H1 (cell line): Measurements from ENCODE around the gene SHLD2. TPM values are rescaled to one million over a fixed set of nuclear protein-coding genes. Genes with fewer than 3 reads are reported as not detected.

Source experiments
- CTCF ChIA-PET: fragments of 300-600 bp; sonication (Branson Sonifier 250); formaldehyde crosslinking; loops from one replicate; lab custom pipeline; 2021; ENCODE audit not compliant: partially characterized antibody; lab: Charles Lee
- POLR2A ChIA-PET: fragments of 300-600 bp; sonication (Branson Sonifier 250); formaldehyde crosslinking; loops from one replicate; lab custom pipeline; 2021; ENCODE audit warnings: inconsistent platforms; ENCODE audit not compliant: partially characterized antibody; lab: Charles Lee
- DNase-seq, 2 experiments: peaks; one replicate each; pipeline versions ENCODE4 v3.0.0 to v3.0.0-alpha.2; 2010 to 2022; ENCODE audit warnings: low spot score in 2 of 2, low read depth in 1 of 2, mixed read lengths in 1 of 2
- FAIRE-seq: peaks from 2 replicates; lab custom pipeline; 2011; peaks lifted over from hg19 to GRCh38; lab: Jason Lieb, UNC
- H2AFZ ChIP-seq: 2 replicates; pipeline ENCODE4 v1.8.1; 2012; ENCODE audit warnings: low read length, inconsistent platforms
- H2AK5ac ChIP-seq: 2 replicates; pipeline ENCODE4 v1.6.1; 2013; ENCODE audit warnings: low read depth, low read length
- H2BK120ac ChIP-seq: replicated peaks from 2 replicates; pipeline ENCODE3; 2013; ENCODE audit warnings: low read depth, low read length, inconsistent platforms
- H2BK12ac ChIP-seq: 2 replicates; pipeline ENCODE4 v1.6.1; 2013; ENCODE audit warnings: low read depth, low read length
- H2BK15ac ChIP-seq: 2 replicates; pipeline ENCODE4 v1.6.1; 2013; ENCODE audit warnings: low read length
- H2BK20ac ChIP-seq: 2 replicates; pipeline ENCODE4 v1.6.1; 2013; ENCODE audit warnings: low read length
- H2BK5ac ChIP-seq: 2 replicates; pipeline ENCODE4 v1.6.1; 2013; ENCODE audit warnings: low read depth, low read length
- H3K14ac ChIP-seq: 2 replicates; pipeline ENCODE4 v1.6.1; 2013; ENCODE audit warnings: inconsistent platforms; ENCODE audit not compliant: insufficient read length
- H3K18ac ChIP-seq: 2 replicates; pipeline ENCODE4 v1.6.1; 2013; ENCODE audit warnings: low read length; ENCODE audit errors: extremely low read depth
- H3K23ac ChIP-seq: 2 replicates; pipeline ENCODE4 v1.6.1; 2013; ENCODE audit warnings: inconsistent platforms; ENCODE audit not compliant: insufficient read length
- H3K23me2 ChIP-seq: 2 replicates; pipeline ENCODE4 v1.6.1; 2013; ENCODE audit warnings: low read depth, low read length
- H3K27ac ChIP-seq: 2 replicates; pipeline ENCODE4 v1.6.1; 2011; ENCODE audit warnings: low read depth, low read length, inconsistent platforms
- H3K27me3 ChIP-seq, 4 experiments: replicated peaks in 1 of 4; 1 replicate in 1 of 4; 2 replicates in 3 of 4; pipeline versions ENCODE4 v1.6.1 to v1.8.1; 2011 to 2013; ENCODE audit warnings: low read length in 3 of 4, mild to moderate bottlenecking in 3 of 4, inconsistent platforms in 2 of 4, mixed read lengths in 2 of 4, moderate library complexity in 1 of 4; ENCODE audit not compliant: control insufficient read depth in 3 of 4, insufficient read depth in 3 of 4; ENCODE audit errors: extremely low read depth in 1 of 4
- H3K36me3 ChIP-seq, 4 experiments: 2 replicates each; pipeline versions ENCODE4 v1.6.1 to v1.8.1; 2011 to 2013; ENCODE audit warnings: mild to moderate bottlenecking in 4 of 4, low read length in 3 of 4, moderate library complexity in 2 of 4, control low read depth in 1 of 4, inconsistent platforms in 1 of 4; ENCODE audit not compliant: insufficient read depth in 4 of 4, control insufficient read depth in 2 of 4
- H3K4ac ChIP-seq: replicated peaks from 2 replicates; pipeline ENCODE3; 2013; ENCODE audit warnings: low read length, low read depth, mixed read lengths, inconsistent platforms; ENCODE audit not compliant: insufficient read length
- H3K4me1 ChIP-seq, 4 experiments: replicated peaks in 1 of 4; 1 replicate in 1 of 4; 2 replicates in 3 of 4; pipeline versions ENCODE4 v1.6.1 to v1.8.1; 2011 to 2013; ENCODE audit warnings: low read length in 3 of 4, inconsistent platforms in 2 of 4, mixed read lengths in 1 of 4; ENCODE audit not compliant: insufficient read depth in 4 of 4, control insufficient read depth in 3 of 4
- H3K4me2 ChIP-seq, 2 experiments: 2 replicates each; pipeline versions ENCODE4 v1.6.1 to v1.8.1; 2011 to 2013; ENCODE audit warnings: low read depth in 2 of 2, low read length in 2 of 2, control low read depth in 1 of 2, inconsistent platforms in 1 of 2, mild to moderate bottlenecking in 1 of 2; ENCODE audit not compliant: insufficient read depth in 1 of 2
- H3K4me3 ChIP-seq, 4 experiments: fragments of 200-600, 300-600 bp in 1 of 4; sonication (generic), shearing (Covaris generic), sonication (Bioruptor Twin) in 1 of 4; 2 replicates each; pipeline versions ENCODE4 v1.5.1 to v1.8.1; 2011 to 2016; ENCODE audit warnings: low read length in 4 of 4, low read depth in 3 of 4, control low read depth in 2 of 4, inconsistent platforms in 2 of 4, mild to moderate bottlenecking in 2 of 4, mixed read lengths in 1 of 4, moderate library complexity in 1 of 4; ENCODE audit not compliant: insufficient read depth in 2 of 4; ENCODE audit errors: extremely low read depth in 1 of 4
- H3K56ac ChIP-seq: replicated peaks from 2 replicates; pipeline ENCODE3; 2013; ENCODE audit warnings: low read depth, mild to moderate bottlenecking, mixed read lengths, low read length, inconsistent platforms; ENCODE audit not compliant: insufficient read length
- H3K79me1 ChIP-seq: 2 replicates; pipeline ENCODE4 v1.6.1; 2013; ENCODE audit warnings: low read depth, low read length, control low read depth
- H3K79me2 ChIP-seq, 2 experiments: 2 replicates each; pipeline versions ENCODE4 v1.6.1 to v1.8.1; 2012 to 2013; ENCODE audit warnings: low read length in 2 of 2, mild to moderate bottlenecking in 2 of 2, inconsistent platforms in 1 of 2; ENCODE audit not compliant: insufficient read depth in 2 of 2, control insufficient read depth in 1 of 2
- H3K9ac ChIP-seq, 4 experiments: replicated peaks in 1 of 4; 1 replicate in 1 of 4; 2 replicates in 3 of 4; pipeline versions ENCODE4 v1.6.1 to v1.8.1; 2011 to 2013; ENCODE audit warnings: low read depth in 3 of 4, low read length in 3 of 4, control low read depth in 2 of 4, mild to moderate bottlenecking in 2 of 4, moderate library complexity in 2 of 4, inconsistent platforms in 1 of 4; ENCODE audit errors: extremely low read depth in 1 of 4
- H3K9me3 ChIP-seq, 2 experiments: 2 replicates each; pipeline versions ENCODE4 v1.6.1 to v1.8.1; 2012 to 2013; ENCODE audit warnings: mild to moderate bottlenecking in 2 of 2, moderate library complexity in 2 of 2, control low read depth in 1 of 2, inconsistent platforms in 1 of 2, low read depth in 1 of 2, low read length in 1 of 2, mixed read lengths in 1 of 2; ENCODE audit not compliant: insufficient read depth in 2 of 2
- H4K20me1 ChIP-seq, 2 experiments: replicated peaks in 1 of 2; 2 replicates each; pipeline versions ENCODE3 to v1.8.1; 2011 to 2013; ENCODE audit warnings: inconsistent platforms in 2 of 2, low read length in 2 of 2, mild to moderate bottlenecking in 1 of 2; ENCODE audit not compliant: insufficient read depth in 2 of 2, control insufficient read depth in 1 of 2
- H4K5ac ChIP-seq: 2 replicates; pipeline ENCODE4 v1.6.1; 2013; ENCODE audit warnings: low read length, low read depth, mixed read lengths, inconsistent platforms; ENCODE audit not compliant: insufficient read length
- H4K8ac ChIP-seq: 2 replicates; pipeline ENCODE4 v1.8.0; 2013; ENCODE audit warnings: mild to moderate bottlenecking, moderate library complexity, low read length, inconsistent platforms; ENCODE audit not compliant: insufficient read depth; ENCODE audit errors: extremely low read depth
- H4K91ac ChIP-seq: replicated peaks from 2 replicates; pipeline ENCODE3; 2013; ENCODE audit warnings: low read length, mixed read lengths, inconsistent platforms; ENCODE audit not compliant: insufficient read length
- BACH1 ChIP-seq: IDR thresholded peaks from 2 replicates; pipeline ENCODE4 v1.6.1; 2012; ENCODE audit warnings: low read length, improper control_type of control experiment
- CBX8 ChIP-seq: fragments of 300-800, 300-1000 bp; sonication (generic); IDR thresholded peaks from 2 replicates; pipeline ENCODE4 v1.7.1; 2016; ENCODE audit warnings: low read depth, low read length, borderline replicate concordance
- CTCF ChIP-seq, 3 experiments: IDR thresholded peaks; 1 replicate in 2 of 3; 2 replicates in 1 of 3; pipeline versions ENCODE4 v1.5.1 to v1.6.1; 2011; ENCODE audit warnings: low read length in 3 of 3, mild to moderate bottlenecking in 3 of 3, inconsistent platforms in 2 of 3, low read depth in 1 of 3, moderate library complexity in 1 of 3; ENCODE audit not compliant: insufficient read depth in 1 of 3; ENCODE audit errors: control extremely low read depth in 1 of 3
- EP300 ChIP-seq, 2 experiments: IDR thresholded peaks; 1 replicate in 1 of 2; 2 replicates in 1 of 2; pipeline ENCODE4 v1.6.1; 2011 to 2012; ENCODE audit warnings: low read depth in 2 of 2, low read length in 2 of 2, mild to moderate bottlenecking in 2 of 2, borderline replicate concordance in 1 of 2, inconsistent platforms in 1 of 2, moderate library complexity in 1 of 2
- KDM1A ChIP-seq: fragments of 200-600, 300-600 bp; sonication (generic); IDR thresholded peaks from 2 replicates; pipeline ENCODE4 v1.7.1; 2016; ENCODE audit warnings: mild to moderate bottlenecking, low read length, borderline replicate concordance
- MAFK ChIP-seq: IDR thresholded peaks from 2 replicates; pipeline ENCODE4 v1.6.1; 2012; ENCODE audit warnings: low read depth, mild to moderate bottlenecking, improper control_type of control experiment, low read length
- POLR2A ChIP-seq, 2 experiments: IDR thresholded peaks; 1 replicate in 1 of 2; 2 replicates in 1 of 2; pipeline ENCODE4 v1.6.1; 2011; ENCODE audit warnings: low read depth in 2 of 2, low read length in 2 of 2, mild to moderate bottlenecking in 2 of 2; ENCODE audit errors: control extremely low read depth in 1 of 2
- SIX5 ChIP-seq: IDR thresholded peaks from 2 replicates; pipeline ENCODE4 v1.6.1; 2011; ENCODE audit warnings: mild to moderate bottlenecking, low read depth, low read length
- whole genome bisulfite sequencing, 2 experiments: shearing (Covaris generic) in 1 of 2; methylation state at CpG; one replicate each; pipeline versions ENCODE4 v1.1.6 to v1.1.7; 2013 to 2015; ENCODE audit warnings: low lambda C conversion rate in 2 of 2, mixed read lengths in 2 of 2, inconsistent platforms in 1 of 2, low coverage in 1 of 2, missing lambda C conversion rate in 1 of 2; ENCODE audit not compliant: insufficient replicate concordance in 2 of 2, insufficient coverage in 1 of 2, insufficient read length in 1 of 2; ENCODE audit errors: extremely low coverage in 1 of 2, missing lambda C conversion rate in 1 of 2; 5-methylcytosine and 5-hydroxymethylcytosine counted together
- polyA plus RNA-seq, 7 experiments: library from polyadenylated mRNA; depleted of rRNA in 3 of 7; stranded (reverse) in 5 of 7; unstranded in 2 of 7; fragments of >200 nt in 5 of 7; fragments of 200-250 nt in 2 of 7; gene quantifications; 1 replicate in 5 of 7; 2 replicates in 1 of 7; 4 replicates in 1 of 7; pipeline versions ENCODE4 v1.2.1 to v1.2.3, GENCODE V29; 2011 to 2013; ENCODE audit warnings: missing spikeins in 2 of 7, mixed read lengths in 2 of 7
- total RNA-seq: library from RNA; stranded (reverse); fragmentation: NEBNext Ultra II Directional; extraction: Animal tissue kit (Norgen Biotek cat#: 25700); gene quantifications from 2 replicates; pipeline ENCODE4 v1.2.1, GENCODE V29; 2021

SHLD2 gene
- total and polyA plus RNA-seq, 2 of the 8 experiments (the other 6 are each of a cell fraction or from before 2014, with no cell fraction given): 7.9 to 32.4 TPM

DNA sequence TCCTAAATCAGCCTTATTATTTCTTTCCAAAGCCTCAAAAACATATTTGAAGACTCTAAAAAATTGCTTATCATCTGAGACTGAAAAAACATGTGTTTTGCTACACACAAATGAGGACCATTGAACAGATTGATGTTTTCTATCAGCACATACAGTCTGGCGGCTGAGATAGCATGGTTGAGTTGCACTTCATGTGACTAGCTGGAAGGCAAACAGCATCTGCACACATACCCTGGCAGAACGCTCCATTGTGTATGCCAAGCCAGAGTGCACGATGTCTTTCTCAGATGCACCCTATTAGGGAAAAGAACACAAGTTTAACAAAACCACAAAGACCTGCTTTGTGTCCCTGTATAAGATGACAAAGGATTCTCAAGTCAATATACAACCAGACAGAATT, 41.9 kb upstream of the SHLD2 start:
- Histone ChIP-seq H2AFZ (no peak overlapping the region), H3K36me3 (peaks cover 0 to 51% (median 23%) of the 10 kb centered on the region in 4 experiments; a peak in 7 of 8 replicates), H2BK120ac (no peak overlapping the region), H2BK5ac (no peak overlapping the region), H3K4me3 (no peak overlapping the region), H3K79me1 (no peaks in the 10 kb centered on the region), H2BK15ac (no peak overlapping the region)
- CTCF ChIA-PET: interaction anchor here (1.2 to 4.6 kb wide), 4 partner anchors 76 to 114 kb away, joined by 3 to 23 read pairs (median 6); no protein-coding TSS in a partner anchor
- no peak for DNase-seq
- 96% methylated on average over 3 of the region's 3 CpGs; no CpG with 5 or more reads in 1 of the 2 experiments for WGBS, 2 experiments
- TF ChIP-seq CTCF (IDR thresholded peaks at IDR 0.05; ENCODE audit: control extremely low read depth in 1 of 3, insufficient read depth in 1 of 3, low read depth in 1 of 3, low read length in 3 of 3) (no peak), POLR2A (IDR thresholded peaks at IDR 0.05; ENCODE audit: control extremely low read depth in 1 of 2, low read depth in 2 of 2, low read length in 2 of 2) (no peak), CBX8 (no peak), SIX5 (no peak), BACH1 (no peak), KDM1A (no peak), MAFK (no peak), EP300 (IDR thresholded peaks at IDR 0.05; ENCODE audit: borderline replicate concordance in 1 of 2, low read depth in 2 of 2, low read length in 2 of 2) (no peak)
- TF ChIP-seq, all 59 proteins: peak for 0
- no peak overlapping the region for H4K91ac ChIP-seq
- H3K4me2 ChIP-seq: no peak overlapping the region
- no peak overlapping the region for H4K8ac ChIP-seq
- FAIRE-seq: no peak
- no peaks in the 10 kb centered on the region for H3K9me3 ChIP-seq
- H3K56ac ChIP-seq: no peak overlapping the region
- no peak overlapping the region for H2AK5ac ChIP-seq
- POLR2A ChIA-PET: interaction anchor here (1.3 kb wide), 1 partner anchor 10 kb away, joined by 4 read pairs; no protein-coding TSS in a partner anchor
- no peaks in the 10 kb centered on the region for H4K20me1 ChIP-seq
- no peak overlapping the region for H3K23ac ChIP-seq
- no peaks in the 10 kb centered on the region for H3K27me3 ChIP-seq
- H3K79me2 ChIP-seq: no peaks in the 10 kb centered on the region
- H3K23me2 ChIP-seq: no peaks in the 10 kb centered on the region
- H3K27ac ChIP-seq: no peak overlapping the region
- no peak overlapping the region for H3K18ac ChIP-seq
- no peak overlapping the region for H3K14ac ChIP-seq
- H3K4me1 ChIP-seq: no peaks in the 10 kb centered on the region
- no peak overlapping the region for H2BK12ac ChIP-seq
- no peak overlapping the region for H2BK20ac ChIP-seq
- no peak overlapping the region for H3K9ac ChIP-seq
- H3K4ac ChIP-seq: no peak overlapping the region
- H4K5ac ChIP-seq: no peak overlapping the region
